Caco-2 (cell line): ENCODE results near the gene KLF17. TPM values are rescaled to one million over a fixed set of nuclear protein-coding genes. Genes with fewer than 3 reads are reported as not detected.

Experiments used
- Bru-seq: library from RNA; stranded (reverse); fragments of 400-500 nt; gene quantifications from one replicate; lab custom pipeline; 2021; lab: Mats Ljungman, UMichigan
- BruChase-seq, 2 experiments: library from RNA; stranded (reverse); fragments of 400-500 nt; gene quantifications; one replicate each; lab custom pipeline; 2021; lab: Mats Ljungman, UMichigan
- BruUV-seq: library from RNA; stranded (reverse); fragments of 400-500 nt; replicated peaks from 2 replicates; lab custom pipeline; 2021; lab: Mats Ljungman, UMichigan
- CTCF ChIA-PET: fragments of 300-600 bp; sonication (Branson Sonifier 250); formaldehyde crosslinking; loops from one replicate; lab custom pipeline; 2022; ENCODE audit warnings: antibody characterized with exemption; lab: Charles Lee
- POLR2A ChIA-PET: fragments of 300-600 bp; sonication (Branson Sonifier 250); formaldehyde crosslinking; loops from one replicate; lab custom pipeline; 2022; ENCODE audit warnings: antibody characterized with exemption; lab: Charles Lee
- DNase-seq, 2 experiments: peaks; one replicate each; pipeline versions ENCODE4 v3.0.0 to v3.0.0-alpha.2; 2020 to 2022
- H3K27me3 ChIP-seq: replicated peaks from 2 replicates; pipeline ENCODE4 v1.6.0; 2011; ENCODE audit warnings: low read length; ENCODE audit not compliant: control insufficient read depth, insufficient read depth
- H3K36me3 ChIP-seq: 2 replicates; pipeline ENCODE4 v1.5.1; 2011; ENCODE audit warnings: low read length; ENCODE audit not compliant: control insufficient read depth, insufficient read depth
- H3K4me1 ChIP-seq: fragments of 250-450 bp; sonication (Bioruptor Pico); 2 replicates; pipeline ENCODE4 v1.5.1; 2020; ENCODE audit warnings: mild to moderate bottlenecking
- H3K4me3 ChIP-seq: 2 replicates; pipeline ENCODE4 v1.5.1; 2011; ENCODE audit warnings: low read depth, mild to moderate bottlenecking, control low read depth, low read length
- H3K9me3 ChIP-seq: fragments of 250-450 bp; sonication (Bioruptor Pico); 2 replicates; pipeline ENCODE4 v1.5.1; 2020; ENCODE audit warnings: mild to moderate bottlenecking, moderate library complexity
- H3K27ac Mint-ChIP-seq: one replicate; pipeline ENCODE4 v1.8.0; 2022; ENCODE audit warnings: mixed read lengths; ENCODE audit not compliant: unreplicated experiment
- H3K27me3 Mint-ChIP-seq: one replicate; pipeline ENCODE4 v1.8.0; 2022; ENCODE audit warnings: mixed read lengths; ENCODE audit not compliant: insufficient read depth, unreplicated experiment
- H3K36me3 Mint-ChIP-seq: one replicate; pipeline ENCODE4 v1.8.0; 2022; ENCODE audit warnings: mild to moderate bottlenecking, mixed read lengths; ENCODE audit not compliant: insufficient read depth, unreplicated experiment
- H3K4me1 Mint-ChIP-seq: one replicate; pipeline ENCODE4 v1.8.0; 2022; ENCODE audit warnings: low read depth, mixed read lengths; ENCODE audit not compliant: unreplicated experiment
- H3K4me3 Mint-ChIP-seq: one replicate; pipeline ENCODE4 v1.8.0; 2022; ENCODE audit warnings: mild to moderate bottlenecking, moderate library complexity, mixed read lengths; ENCODE audit not compliant: unreplicated experiment
- H3K9me3 Mint-ChIP-seq: one replicate; pipeline ENCODE4 v1.8.0; 2022; ENCODE audit warnings: mixed read lengths; ENCODE audit not compliant: unreplicated experiment
- CTCF ChIP-seq, 2 experiments: fragments of 200-600 bp in 1 of 2; IDR thresholded peaks; 1 replicate in 1 of 2; 2 replicates in 1 of 2; pipeline versions ENCODE4 v1.5.1 to v1.8.0; 2011 to 2022; ENCODE audit warnings: antibody characterized with exemption in 1 of 2, control low read depth in 1 of 2, inconsistent platforms in 1 of 2, low read depth in 1 of 2, low read length in 1 of 2, mild to moderate bottlenecking in 1 of 2, moderate library complexity in 1 of 2; ENCODE audit not compliant: insufficient read depth in 1 of 2, severe bottlenecking in 1 of 2, unreplicated experiment in 1 of 2
- intact Hi-C: fragments of 100-400 bp; cut with micrococcal nuclease; formaldehyde crosslinking; loops from one replicate; pipeline ENCODE4 v1.10.0; 2022; ENCODE audit not compliant: unreplicated experiment
- long read RNA-seq: library from polyadenylated mRNA; stranded (forward); transcript quantifications from one replicate; pipeline ENCODE4 v2.0.0, GENCODE V29; 2022
- total RNA-seq: library from RNA; stranded (reverse); gene quantifications from 2 replicates; pipeline ENCODE4 v1.2.3, GENCODE V29; 2022

KLF17 gene
- not detected in 2 replicates for total RNA-seq
- not detected for Bru-seq, nascent RNA
- not detected for BruChase-seq, experiment 1, labeled RNA remaining after a 2-hour chase
- percentile 6 among the genes with signal in this experiment for BruChase-seq, experiment 2, labeled RNA remaining after a 6-hour chase
- long read RNA-seq = 0 reads

GRCh38 chr1:44118682-44119081 is at the start of gene KLF17:
Gene KLF17, plus strand, starts transcription at chr1:44118821. Its CDS starts 87 bp downstream, at chr1:44118908.
- Mint-ChIP-seq H3K27me3 (peaks cover 12% of the 10 kb centered on the region), H3K9me3 (no peaks in the 10 kb centered on the region), H3K4me1 (no peaks in the 10 kb centered on the region), H3K4me3 (no peak within 1 kb of the TSS), H3K27ac (no peak within 1 kb of the TSS), H3K36me3 (no peaks in the 10 kb centered on the region)
- no TSS peak for BruUV-seq
- DNase-seq = no peak
- Histone ChIP-seq H3K9me3 (no peaks in the 10 kb centered on the region), H3K4me1 (no peaks in the 10 kb centered on the region), H3K4me3 (no peak within 1 kb of the TSS), H3K36me3 (no peaks in the 10 kb centered on the region), H3K27me3 (no peaks in the 10 kb centered on the region)
- POLR2A ChIA-PET = no interaction called here
- intact Hi-C loops = no loop called here
- CTCF ChIA-PET = no interaction called here
- no peak for TF ChIP-seq CTCF (IDR thresholded peaks at IDR 0.05; ENCODE audit: insufficient read depth in 1 of 2, low read depth in 1 of 2, low read length in 1 of 2, severe bottlenecking in 1 of 2, unreplicated experiment in 1 of 2)

GRCh38 chr1:44071461-44071860 is 47.2 kb upstream of the KLF17 start:
- H3K4me1 ChIP-seq = no peaks in the 10 kb centered on the region
- no peak overlapping the region for H3K4me3 ChIP-seq
- H3K36me3 ChIP-seq = no peaks in the 10 kb centered on the region
- ChIA-PET CTCF (no interaction called here), POLR2A (no interaction called here)
- intact Hi-C loops = no loop called here
- H3K9me3 ChIP-seq = no peaks in the 10 kb centered on the region
- H3K27me3 Mint-ChIP-seq = peaks cover 15% of the 10 kb centered on the region
- DNase-seq = no peak
- H3K36me3 Mint-ChIP-seq = no peaks in the 10 kb centered on the region
- no peak for TF ChIP-seq CTCF (IDR thresholded peaks at IDR 0.05; ENCODE audit: insufficient read depth in 1 of 2, low read depth in 1 of 2, low read length in 1 of 2, severe bottlenecking in 1 of 2, unreplicated experiment in 1 of 2)
- no TSS peak for BruUV-seq
- no peaks in the 10 kb centered on the region for H3K4me1 Mint-ChIP-seq
- H3K27me3 ChIP-seq = no peaks in the 10 kb centered on the region
- no peak overlapping the region for H3K4me3 Mint-ChIP-seq
- no peak overlapping the region for H3K27ac Mint-ChIP-seq
- no peaks in the 10 kb centered on the region for H3K9me3 Mint-ChIP-seq

GRCh38 chr1:44072204-44072603 is 46.4 kb upstream of the KLF17 start:
- Histone ChIP-seq H3K9me3 (no peaks in the 10 kb centered on the region), H3K36me3 (no peaks in the 10 kb centered on the region), H3K4me1 (no peaks in the 10 kb centered on the region), H3K4me3 (no peak overlapping the region), H3K27me3 (no peaks in the 10 kb centered on the region)
- no TSS peak for BruUV-seq
- ChIA-PET POLR2A (no interaction called here), CTCF (no interaction called here)
- Mint-ChIP-seq H3K27ac (no peak overlapping the region), H3K27me3 (peaks cover 14% of the 10 kb centered on the region), H3K4me3 (no peak overlapping the region), H3K36me3 (no peaks in the 10 kb centered on the region), H3K4me1 (no peaks in the 10 kb centered on the region), H3K9me3 (no peaks in the 10 kb centered on the region)
- DNase-seq = no peak
- intact Hi-C loops = no loop called here
- TF ChIP-seq CTCF (IDR thresholded peaks at IDR 0.05; ENCODE audit: insufficient read depth in 1 of 2, low read depth in 1 of 2, low read length in 1 of 2, severe bottlenecking in 1 of 2, unreplicated experiment in 1 of 2) = no peak
